Vagina (tissue), 2 donors: Measurements from ENCODE around the gene CCHCR1.

ENCODE experiments used
- POLR2A ChIP-seq, 2 donors: fragments of 450-650 bp; IDR thresholded peaks; one replicate each; pipeline ENCODE4 v1.6.1; 2017; ENCODE audit warnings: antibody characterized with exemption in 2 of 2, mild to moderate bottlenecking in 2 of 2, moderate library complexity in 2 of 2
- TF ChIP-seq, protein P1 (sequence below), 3 experiments: fragments of 450-650 bp in 2 of 3; fragments of 200-600 bp in 1 of 3; sonication (generic) in 1 of 3; IDR thresholded peaks; one replicate each; pipeline ENCODE4 v1.5.1; 2017 to 2019; ENCODE audit warnings: antibody characterized with exemption in 3 of 3, mild to moderate bottlenecking in 2 of 3, moderate library complexity in 2 of 3

DNA sequence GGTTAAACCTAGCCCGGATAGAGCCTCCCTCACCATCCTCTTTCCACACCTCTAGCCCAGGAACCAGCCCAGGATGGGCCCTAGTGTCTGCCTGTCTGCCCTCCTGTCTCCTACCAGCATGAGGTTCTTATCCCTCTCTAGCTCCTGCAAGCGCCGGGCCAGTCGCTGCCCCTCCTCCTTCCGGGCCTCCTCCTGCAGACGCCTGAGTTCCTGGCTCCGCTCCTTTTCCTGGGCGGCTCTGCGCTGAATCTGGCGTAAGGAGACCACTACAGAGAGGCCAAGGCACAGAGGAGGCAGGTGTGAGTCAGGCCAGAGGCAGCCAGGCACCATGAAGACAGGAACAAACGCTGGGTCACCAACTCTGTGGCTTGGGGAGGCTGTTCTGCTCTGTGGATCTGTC, 14.5 kb downstream of the CCHCR1 start:
- TF ChIP-seq POLR2A (IDR thresholded peaks at IDR 0.05) = no peak
- TF ChIP-seq, protein P1, sequence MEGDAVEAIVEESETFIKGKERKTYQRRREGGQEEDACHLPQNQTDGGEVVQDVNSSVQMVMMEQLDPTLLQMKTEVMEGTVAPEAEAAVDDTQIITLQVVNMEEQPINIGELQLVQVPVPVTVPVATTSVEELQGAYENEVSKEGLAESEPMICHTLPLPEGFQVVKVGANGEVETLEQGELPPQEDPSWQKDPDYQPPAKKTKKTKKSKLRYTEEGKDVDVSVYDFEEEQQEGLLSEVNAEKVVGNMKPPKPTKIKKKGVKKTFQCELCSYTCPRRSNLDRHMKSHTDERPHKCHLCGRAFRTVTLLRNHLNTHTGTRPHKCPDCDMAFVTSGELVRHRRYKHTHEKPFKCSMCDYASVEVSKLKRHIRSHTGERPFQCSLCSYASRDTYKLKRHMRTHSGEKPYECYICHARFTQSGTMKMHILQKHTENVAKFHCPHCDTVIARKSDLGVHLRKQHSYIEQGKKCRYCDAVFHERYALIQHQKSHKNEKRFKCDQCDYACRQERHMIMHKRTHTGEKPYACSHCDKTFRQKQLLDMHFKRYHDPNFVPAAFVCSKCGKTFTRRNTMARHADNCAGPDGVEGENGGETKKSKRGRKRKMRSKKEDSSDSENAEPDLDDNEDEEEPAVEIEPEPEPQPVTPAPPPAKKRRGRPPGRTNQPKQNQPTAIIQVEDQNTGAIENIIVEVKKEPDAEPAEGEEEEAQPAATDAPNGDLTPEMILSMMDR (IDR thresholded peaks at IDR 0.05) = no peak
